ENCODE measurements around the gene MCEE.

MCEE gene

DNA sequence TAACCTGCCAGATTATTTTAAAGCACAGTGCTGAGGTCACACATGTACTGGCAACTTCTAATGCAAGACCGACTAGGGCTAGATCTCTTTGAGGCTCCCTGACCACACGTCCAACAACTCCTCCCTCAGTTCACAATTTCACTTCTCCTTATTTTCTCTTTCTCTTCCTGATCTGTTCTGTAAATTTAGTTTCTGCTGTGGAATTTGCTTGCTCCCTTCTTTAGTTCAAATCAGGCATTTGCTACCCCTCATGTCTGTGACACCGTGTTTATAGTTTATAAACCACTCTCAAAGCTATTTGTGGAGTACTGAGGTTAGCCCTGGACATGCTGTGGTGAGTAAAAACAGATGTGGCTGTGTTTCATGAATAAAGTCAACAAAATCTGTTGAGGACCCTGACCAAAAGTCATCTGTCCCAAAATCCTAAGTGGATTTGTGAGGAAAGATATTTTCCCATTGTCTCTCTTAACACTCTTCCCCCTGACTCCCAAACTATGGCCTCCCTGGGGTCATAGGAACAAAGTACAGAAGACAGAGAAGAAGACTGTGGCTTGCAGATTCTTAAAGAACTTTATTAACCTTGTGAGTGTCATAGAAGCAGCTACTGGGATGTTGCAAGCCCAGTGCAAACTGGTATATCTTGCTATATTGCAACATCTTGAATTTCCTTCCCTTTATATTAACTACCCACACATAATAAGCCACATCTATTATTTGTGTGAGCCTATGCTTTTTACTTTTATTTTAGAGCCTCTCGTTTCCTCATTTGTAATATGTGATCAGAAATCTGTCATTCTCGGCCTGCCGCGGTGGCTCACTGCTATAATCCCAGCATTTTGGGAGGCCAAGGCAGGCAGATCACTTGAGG, 65.0 kb downstream of the MCEE start:
- in situ Hi-C loops (cut with MboI; ENCODE audit: low sequenced_read_pairs) = no loop called here

DNA sequence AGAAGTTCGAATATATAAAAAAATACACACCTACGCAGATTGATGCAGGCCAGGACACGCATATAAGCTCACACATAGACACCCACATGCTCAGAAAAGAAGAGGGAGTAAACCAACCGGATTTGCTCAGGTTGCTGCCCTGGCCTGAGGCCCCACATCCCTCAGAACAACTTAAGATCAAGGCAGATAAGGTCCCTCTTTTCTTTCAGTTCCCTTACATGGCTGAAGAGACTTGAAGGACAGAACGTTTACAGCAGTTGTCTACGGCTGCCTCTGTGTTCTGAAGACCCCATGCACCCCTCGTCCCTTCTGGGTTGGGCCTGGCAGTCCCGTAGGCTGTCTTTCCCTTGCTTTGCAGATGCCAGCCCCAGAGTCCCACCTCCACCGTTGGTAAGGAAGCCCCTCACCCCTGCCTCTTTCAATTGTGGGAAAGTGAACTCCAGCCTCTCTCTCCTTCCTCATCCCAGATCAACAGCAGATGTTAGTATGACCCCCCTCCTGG, 65.9 kb downstream of the MCEE start:
- no peak overlapping the region for H3K4me3 ChIP-seq
- no peaks in the 10 kb centered on the region for H3K36me3 ChIP-seq (replicated peaks)
- DNase-seq (ENCODE audit: low spot score in 2 of 2) = no peak
- in situ Hi-C loops (cut with MboI; ENCODE audit: low sequenced_read_pairs) = no loop called here
- H3K4me1 ChIP-seq = peaks cover 7% of the 10 kb centered on the region
- no peaks in the 10 kb centered on the region for H3K9me3 ChIP-seq
- H3K27me3 ChIP-seq (ENCODE audit: low read depth) = peaks cover 7% of the 10 kb centered on the region; the same call in 1 of the 2 replicates

More for the DNA sequence above, 65.0 kb downstream of the MCEE start:
- H3K9me3 ChIP-seq = no peaks in the 10 kb centered on the region
- H3K4me3 ChIP-seq = no peak overlapping the region
- DNase-seq (ENCODE audit: low spot score in 2 of 2) = no peak
- peaks cover 7% of the 10 kb centered on the region for H3K4me1 ChIP-seq
- H3K36me3 ChIP-seq (replicated peaks) = no peaks in the 10 kb centered on the region
- H3K27me3 ChIP-seq (ENCODE audit: low read depth) = peaks cover 7% of the 10 kb centered on the region; the same call in 1 of the 2 replicates

DNA sequence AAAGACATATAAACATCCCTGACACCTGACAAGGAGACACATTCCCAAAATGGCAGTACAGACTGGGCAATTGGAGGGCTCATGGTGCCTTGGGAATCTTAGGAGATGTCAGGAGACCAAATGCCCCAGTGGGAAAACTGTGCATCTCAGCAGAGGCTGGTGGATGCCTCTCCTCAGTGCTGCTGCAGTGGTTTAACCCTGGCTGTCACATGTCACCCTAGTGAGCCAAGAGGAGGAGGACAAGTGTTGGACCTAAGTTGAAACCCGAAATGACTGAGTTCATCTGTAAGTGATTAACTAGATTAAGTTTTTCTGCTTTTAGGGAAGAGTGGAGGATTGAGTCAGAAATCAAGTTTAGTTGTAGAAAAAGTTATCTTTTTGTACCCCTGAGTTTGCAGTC, 66.8 kb downstream of the MCEE start:
- Histone ChIP-seq H3K9me3 (no peaks in the 10 kb centered on the region), H3K4me1 (peaks cover 7% of the 10 kb centered on the region), H3K4me3 (no peak overlapping the region), H3K27me3 (ENCODE audit: low read depth) (peaks cover 7% of the 10 kb centered on the region; the same call in 1 of the 2 replicates), H3K36me3 (replicated peaks) (no peaks in the 10 kb centered on the region)
- in situ Hi-C loops (cut with MboI; ENCODE audit: low sequenced_read_pairs) = no loop called here
- no peak for DNase-seq (ENCODE audit: low spot score in 2 of 2)

DNA sequence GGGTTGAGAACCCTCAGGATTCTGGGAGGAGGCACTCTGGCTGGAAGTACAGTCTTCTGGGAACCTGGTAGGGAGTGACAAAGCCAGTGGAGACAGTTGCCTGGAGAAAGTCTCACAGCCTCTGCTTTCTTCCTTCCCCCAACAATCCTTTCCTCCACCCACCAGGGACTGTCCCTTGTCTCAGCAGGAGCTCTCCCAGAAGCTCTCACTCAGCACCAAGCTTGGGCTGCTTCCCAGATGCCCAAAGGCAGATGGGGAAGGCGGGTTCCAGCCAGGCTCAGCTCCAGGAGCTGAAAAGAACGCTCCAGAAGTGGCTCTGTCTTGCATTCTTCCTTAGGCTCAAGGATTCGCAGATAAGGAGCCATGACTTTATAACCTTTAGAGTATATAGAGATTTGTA, 69.2 kb downstream of the MCEE start:
- in situ Hi-C loops (cut with MboI; ENCODE audit: low sequenced_read_pairs) = no loop called here
- no peak for DNase-seq (ENCODE audit: low spot score in 2 of 2)
- Histone ChIP-seq H3K9me3 (no peaks in the 10 kb centered on the region), H3K36me3 (replicated peaks) (no peaks in the 10 kb centered on the region), H3K4me3 (no peak overlapping the region), H3K27me3 (ENCODE audit: low read depth) (peaks cover 7% of the 10 kb centered on the region; the same call in 1 of the 2 replicates), H3K4me1 (no peaks in the 10 kb centered on the region)

DNA sequence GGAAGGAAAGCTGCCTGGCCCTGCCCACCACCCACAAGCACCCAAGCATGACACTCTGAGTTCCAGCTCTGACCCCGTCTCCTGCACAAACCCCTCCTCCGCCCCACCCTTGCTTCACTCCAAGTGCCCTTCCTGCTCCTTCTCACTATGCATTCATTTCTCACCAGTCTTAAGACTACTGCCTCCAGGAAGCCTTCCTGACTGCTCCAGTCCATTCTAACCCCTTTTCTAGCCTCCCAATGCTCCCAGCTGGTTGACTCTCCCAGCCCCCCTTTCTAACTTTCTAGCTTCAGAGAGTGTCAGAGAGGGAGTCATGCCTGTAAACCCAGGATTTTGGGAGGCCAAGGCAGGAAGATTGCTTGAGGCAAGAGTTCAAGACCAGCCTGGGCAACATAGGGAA, 69.8 kb downstream of the MCEE start:
- Histone ChIP-seq H3K4me1 (no peaks in the 10 kb centered on the region), H3K36me3 (replicated peaks) (no peaks in the 10 kb centered on the region), H3K9me3 (no peaks in the 10 kb centered on the region), H3K4me3 (no peak overlapping the region), H3K27me3 (ENCODE audit: low read depth) (peaks cover 7% of the 10 kb centered on the region; the same call in 1 of the 2 replicates)
- DNase-seq (ENCODE audit: low spot score in 2 of 2) = no peak
- in situ Hi-C loops (cut with MboI; ENCODE audit: low sequenced_read_pairs) = no loop called here

All from HAP-1 (cell line).